Measurements from ENCODE around the gene KCNC1. TPM values are rescaled to one million over a fixed set of nuclear protein-coding genes. Genes with fewer than 3 reads are reported as not detected.

KCNC1 gene
- total and polyA plus RNA-seq, 2 of the 13 experiments (the other 11 are each of a cell fraction or from before 2014, with no cell fraction given), result 0.01 to 0.04 TPM

DNA sequence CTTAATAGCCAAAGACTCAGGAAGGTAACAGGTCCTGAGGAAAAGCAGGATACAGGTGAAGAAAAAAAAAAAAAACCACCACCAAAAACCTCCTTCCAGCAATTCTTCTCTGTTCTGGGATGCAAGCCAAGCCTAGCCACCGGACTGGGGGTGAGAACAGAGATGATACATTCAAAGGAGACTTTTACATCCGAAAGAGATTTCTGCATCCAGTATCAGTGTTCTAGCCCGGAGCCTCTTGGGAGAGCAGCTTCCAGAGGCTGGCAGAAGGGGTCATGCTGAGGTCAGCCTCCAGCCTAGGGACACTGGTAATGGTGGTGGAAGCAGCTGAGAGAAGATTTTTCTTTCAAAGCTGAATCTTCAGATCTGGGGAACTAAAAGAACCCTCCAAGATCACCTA lies 76.2 kb downstream of the KCNC1 start (continued):
- TF ChIP-seq, protein P1, sequence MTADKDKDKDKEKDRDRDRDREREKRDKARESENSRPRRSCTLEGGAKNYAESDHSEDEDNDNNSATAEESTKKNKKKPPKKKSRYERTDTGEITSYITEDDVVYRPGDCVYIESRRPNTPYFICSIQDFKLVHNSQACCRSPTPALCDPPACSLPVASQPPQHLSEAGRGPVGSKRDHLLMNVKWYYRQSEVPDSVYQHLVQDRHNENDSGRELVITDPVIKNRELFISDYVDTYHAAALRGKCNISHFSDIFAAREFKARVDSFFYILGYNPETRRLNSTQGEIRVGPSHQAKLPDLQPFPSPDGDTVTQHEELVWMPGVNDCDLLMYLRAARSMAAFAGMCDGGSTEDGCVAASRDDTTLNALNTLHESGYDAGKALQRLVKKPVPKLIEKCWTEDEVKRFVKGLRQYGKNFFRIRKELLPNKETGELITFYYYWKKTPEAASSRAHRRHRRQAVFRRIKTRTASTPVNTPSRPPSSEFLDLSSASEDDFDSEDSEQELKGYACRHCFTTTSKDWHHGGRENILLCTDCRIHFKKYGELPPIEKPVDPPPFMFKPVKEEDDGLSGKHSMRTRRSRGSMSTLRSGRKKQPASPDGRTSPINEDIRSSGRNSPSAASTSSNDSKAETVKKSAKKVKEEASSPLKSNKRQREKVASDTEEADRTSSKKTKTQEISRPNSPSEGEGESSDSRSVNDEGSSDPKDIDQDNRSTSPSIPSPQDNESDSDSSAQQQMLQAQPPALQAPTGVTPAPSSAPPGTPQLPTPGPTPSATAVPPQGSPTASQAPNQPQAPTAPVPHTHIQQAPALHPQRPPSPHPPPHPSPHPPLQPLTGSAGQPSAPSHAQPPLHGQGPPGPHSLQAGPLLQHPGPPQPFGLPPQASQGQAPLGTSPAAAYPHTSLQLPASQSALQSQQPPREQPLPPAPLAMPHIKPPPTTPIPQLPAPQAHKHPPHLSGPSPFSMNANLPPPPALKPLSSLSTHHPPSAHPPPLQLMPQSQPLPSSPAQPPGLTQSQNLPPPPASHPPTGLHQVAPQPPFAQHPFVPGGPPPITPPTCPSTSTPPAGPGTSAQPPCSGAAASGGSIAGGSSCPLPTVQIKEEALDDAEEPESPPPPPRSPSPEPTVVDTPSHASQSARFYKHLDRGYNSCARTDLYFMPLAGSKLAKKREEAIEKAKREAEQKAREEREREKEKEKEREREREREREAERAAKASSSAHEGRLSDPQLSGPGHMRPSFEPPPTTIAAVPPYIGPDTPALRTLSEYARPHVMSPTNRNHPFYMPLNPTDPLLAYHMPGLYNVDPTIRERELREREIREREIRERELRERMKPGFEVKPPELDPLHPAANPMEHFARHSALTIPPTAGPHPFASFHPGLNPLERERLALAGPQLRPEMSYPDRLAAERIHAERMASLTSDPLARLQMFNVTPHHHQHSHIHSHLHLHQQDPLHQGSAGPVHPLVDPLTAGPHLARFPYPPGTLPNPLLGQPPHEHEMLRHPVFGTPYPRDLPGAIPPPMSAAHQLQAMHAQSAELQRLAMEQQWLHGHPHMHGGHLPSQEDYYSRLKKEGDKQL (CRISPR knock-in tag; IDR thresholded peaks at IDR 0.05; ENCODE audit: low read depth), result no peak
- TF ChIP-seq SRSF4 (IDR thresholded peaks at IDR 0.05; ENCODE audit: low read depth, low read length, poor library complexity, severe bottlenecking) (no peak), CEBPB (IDR thresholded peaks at IDR 0.05; ENCODE audit: borderline replicate concordance, low read depth, low read length) (no peak), ZNF746 (CRISPR knock-in tag; IDR thresholded peaks at IDR 0.05) (no peak), YY1 (IDR thresholded peaks at IDR 0.05; ENCODE audit: insufficient read depth, insufficient replicate concordance, low read depth, low read length) (no peak), STAG1 (CRISPR knock-in tag; IDR thresholded peaks at IDR 0.05) (no peak), LRRFIP1 (CRISPR knock-in tag; conservative IDR thresholded peaks at IDR 0.05) (no peak), KLF12 (CRISPR knock-in tag; IDR thresholded peaks at IDR 0.05; ENCODE audit: borderline replicate concordance) (no peak), ZNF296 (CRISPR knock-in tag; conservative IDR thresholded peaks at IDR 0.05) (no peak), KLF16 (CRISPR knock-in tag; IDR thresholded peaks at IDR 0.05) (no peak), ZNF687 (CRISPR knock-in tag; IDR thresholded peaks at IDR 0.05) (no peak), LCORL (IDR thresholded peaks at IDR 0.05) (no peak), LCORL (CRISPR knock-in tag; IDR thresholded peaks at IDR 0.05) (no peak)

All from HepG2 (cell line).